Gastrocnemius medialis (tissue), 4 donors: ENCODE results near the gene EIF2AK3. TPM values are rescaled to one million over a fixed set of nuclear protein-coding genes. Genes with fewer than 3 reads are reported as not detected.

Experiments
- ATAC-seq, 2 donors: fragments of 150-250 bp; one replicate each; pipeline ENCODE4 v1.9.1; 2016
- DNase-seq, 2 donors: peaks; one replicate each; pipeline ENCODE4 v3.0.0-alpha.2; 2019
- H3K27ac ChIP-seq, 4 donors: fragments of 200-600 bp; sonication (generic); 1 replicate in 1 of 4; 2 replicates in 3 of 4; pipeline ENCODE4 v1.5.1; 2016 to 2018; ENCODE audit warnings: mild to moderate bottlenecking in 2 of 4, moderate library complexity in 1 of 4
- H3K27me3 ChIP-seq, 3 donors: fragments of 200-600 bp; sonication (generic) in 2 of 3; 1 replicate in 1 of 3; 2 replicates in 2 of 3; pipeline versions ENCODE4 v1.5.1 to v1.6.0; 2016 to 2019; ENCODE audit warnings: mild to moderate bottlenecking in 1 of 3, moderate library complexity in 1 of 3
- H3K36me3 ChIP-seq, 2 donors: fragments of 200-600 bp; sonication (generic) in 1 of 2; one replicate each; pipeline ENCODE4 v1.5.1; 2017 to 2018
- H3K4me1 ChIP-seq, 2 donors: fragments of 200-600 bp; sonication (generic) in 1 of 2; one replicate each; pipeline ENCODE4 v1.5.1; 2016 to 2017; ENCODE audit warnings: mild to moderate bottlenecking in 2 of 2
- H3K4me3 ChIP-seq, 4 donors: fragments of 200-600 bp; sonication (generic) in 3 of 4; 1 replicate in 1 of 4; 2 replicates in 3 of 4; pipeline ENCODE4 v1.5.1; 2016 to 2019; ENCODE audit warnings: mild to moderate bottlenecking in 2 of 4
- H3K9me3 ChIP-seq, 3 donors: fragments of 200-600 bp; sonication (generic) in 2 of 3; 1 replicate in 1 of 3; 2 replicates in 2 of 3; pipeline ENCODE4 v1.5.1; 2016 to 2019
- POLR2A ChIP-seq, 2 donors: fragments of 450-650 bp; IDR thresholded peaks; one replicate each; pipeline ENCODE4 v1.6.1; 2017; ENCODE audit warnings: antibody characterized with exemption in 2 of 2, mild to moderate bottlenecking in 2 of 2, moderate library complexity in 2 of 2
- in situ Hi-C, 4 donors: fragments of 200-750 bp; cut with MboI; loops; one replicate each; pipeline versions ENCODE4 v1.15.0 to v1.8.0; 2017; ENCODE audit warnings: low sequenced_read_pairs in 4 of 4
- intact Hi-C: fragments of 100-400 bp; cut with DNase I; formaldehyde crosslinking; loops from one replicate; pipeline ENCODE4 v1.15.1; 2023; ENCODE audit warnings: low total_unique reads
- total RNA-seq, 4 donors: library from RNA; depleted of rRNA; stranded (reverse); fragments of >200 nt; gene quantifications; one replicate each; pipeline versions ENCODE4 v1.1.0 to v1.2.3, GENCODE V29; 2016
- TF ChIP-seq, protein P1 (sequence below), 5 experiments: fragments of 450-650 bp in 3 of 5; fragments of 200-600 bp in 2 of 5; sonication (generic) in 2 of 5; IDR thresholded peaks in 4 of 5; conservative IDR thresholded peaks in 1 of 5; 1 replicate in 4 of 5; 2 replicates in 1 of 5; pipeline ENCODE4 v1.5.1; 2016 to 2019; ENCODE audit warnings: antibody characterized with exemption in 5 of 5, mild to moderate bottlenecking in 3 of 5, moderate library complexity in 3 of 5

Gene EIF2AK3
- total RNA-seq, 4 donors from 2014 or later, result 5.9 to 20.1 (median 9.8) TPM

DNA sequence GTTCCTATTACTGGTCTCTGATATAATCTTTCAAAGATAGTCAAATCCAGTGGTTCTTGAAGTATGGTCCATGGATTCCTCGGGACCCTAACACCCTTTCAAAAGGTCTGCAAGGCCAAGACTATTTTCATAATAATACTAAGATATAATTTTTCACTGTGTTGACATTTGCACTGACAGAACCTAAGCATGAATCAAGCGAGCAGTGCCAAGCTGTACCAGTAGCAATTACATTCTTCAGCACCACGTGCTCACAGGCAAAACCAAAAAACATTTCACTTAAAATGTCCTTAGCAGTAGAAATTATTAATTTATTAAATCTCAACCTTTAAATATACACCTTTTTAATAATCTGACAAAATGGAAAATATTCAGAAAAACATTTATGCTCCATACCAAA, 59.1 kb downstream of the EIF2AK3 start:
- H3K9me3 ChIP-seq, result no peaks in the 10 kb centered on the region
- H3K4me3 ChIP-seq, result no peak overlapping the region
- ATAC-seq, result no peak
- H3K27me3 ChIP-seq, result no peaks in the 10 kb centered on the region
- in situ Hi-C loops (no loop called here), intact Hi-C loops (no loop called here)
- TF ChIP-seq POLR2A (IDR thresholded peaks at IDR 0.05), result no peak
- TF ChIP-seq, protein P1, sequence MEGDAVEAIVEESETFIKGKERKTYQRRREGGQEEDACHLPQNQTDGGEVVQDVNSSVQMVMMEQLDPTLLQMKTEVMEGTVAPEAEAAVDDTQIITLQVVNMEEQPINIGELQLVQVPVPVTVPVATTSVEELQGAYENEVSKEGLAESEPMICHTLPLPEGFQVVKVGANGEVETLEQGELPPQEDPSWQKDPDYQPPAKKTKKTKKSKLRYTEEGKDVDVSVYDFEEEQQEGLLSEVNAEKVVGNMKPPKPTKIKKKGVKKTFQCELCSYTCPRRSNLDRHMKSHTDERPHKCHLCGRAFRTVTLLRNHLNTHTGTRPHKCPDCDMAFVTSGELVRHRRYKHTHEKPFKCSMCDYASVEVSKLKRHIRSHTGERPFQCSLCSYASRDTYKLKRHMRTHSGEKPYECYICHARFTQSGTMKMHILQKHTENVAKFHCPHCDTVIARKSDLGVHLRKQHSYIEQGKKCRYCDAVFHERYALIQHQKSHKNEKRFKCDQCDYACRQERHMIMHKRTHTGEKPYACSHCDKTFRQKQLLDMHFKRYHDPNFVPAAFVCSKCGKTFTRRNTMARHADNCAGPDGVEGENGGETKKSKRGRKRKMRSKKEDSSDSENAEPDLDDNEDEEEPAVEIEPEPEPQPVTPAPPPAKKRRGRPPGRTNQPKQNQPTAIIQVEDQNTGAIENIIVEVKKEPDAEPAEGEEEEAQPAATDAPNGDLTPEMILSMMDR (IDR thresholded peaks at IDR 0.05 in 4 of 5, conservative IDR thresholded peaks at IDR 0.05 in 1 of 5), result no peak
- H3K4me1 ChIP-seq, result no peaks in the 10 kb centered on the region
- peaks cover 3 to 43% of the 10 kb centered on the region in 2 donors for H3K36me3 ChIP-seq
- DNase-seq, result no peak
- no peak overlapping the region for H3K27ac ChIP-seq

DNA sequence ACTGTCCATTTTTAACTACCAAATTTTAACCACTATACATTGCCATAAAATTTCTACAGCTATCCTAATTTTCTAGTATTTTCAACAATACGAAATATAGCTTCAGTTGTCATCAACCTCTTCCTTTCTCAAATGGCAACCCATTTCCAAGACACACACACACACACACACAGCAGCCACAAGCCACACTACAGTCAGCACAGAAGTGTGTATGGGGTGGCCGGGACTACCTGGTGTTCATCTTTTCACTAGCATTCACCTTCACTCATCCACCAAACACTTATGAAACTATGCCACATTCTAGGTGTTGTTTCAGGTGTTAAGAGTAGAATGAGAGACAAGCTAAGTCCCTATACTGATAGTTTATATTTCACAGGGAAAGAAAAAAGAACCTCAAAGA, 62.9 kb downstream of the EIF2AK3 start:
- no peaks in the 10 kb centered on the region for H3K27me3 ChIP-seq
- H3K4me1 ChIP-seq, result no peaks in the 10 kb centered on the region
- TF ChIP-seq, protein P1 (IDR thresholded peaks at IDR 0.05 in 4 of 5, conservative IDR thresholded peaks at IDR 0.05 in 1 of 5), result no peak
- TF ChIP-seq POLR2A (IDR thresholded peaks at IDR 0.05), result no peak
- peaks cover 0 to 34% of the 10 kb centered on the region in 2 donors for H3K36me3 ChIP-seq
- no peak overlapping the region for H3K4me3 ChIP-seq
- in situ Hi-C loops, result no loop called here
- no peaks in the 10 kb centered on the region for H3K9me3 ChIP-seq
- no peak overlapping the region for H3K27ac ChIP-seq
- intact Hi-C loops, result no loop called here
- DNase-seq (no peak), ATAC-seq (no peak)

DNA sequence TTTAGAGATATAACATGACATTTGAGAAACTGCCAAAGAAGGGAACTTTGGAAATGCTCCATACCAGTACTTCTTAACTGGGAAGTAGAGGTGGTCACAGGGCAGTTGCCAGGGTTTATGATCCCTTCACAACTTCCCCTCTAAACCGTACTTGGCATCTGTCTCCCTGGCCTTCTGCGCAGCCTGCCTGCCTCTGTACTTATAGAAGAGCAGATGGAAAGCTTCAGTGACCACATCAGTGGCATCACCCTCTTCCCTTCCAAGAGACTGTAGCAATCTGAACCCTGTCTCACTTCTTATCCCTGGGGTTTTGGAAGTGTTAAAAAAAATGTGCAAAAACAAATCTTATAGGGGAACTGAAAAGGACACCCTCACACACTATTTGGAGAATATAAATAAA, 64.1 kb downstream of the EIF2AK3 start:
- Histone ChIP-seq H3K9me3 (no peaks in the 10 kb centered on the region), H3K27me3 (no peaks in the 10 kb centered on the region), H3K4me3 (no peak overlapping the region), H3K36me3 (peaks cover 0 to 31% of the 10 kb centered on the region in 2 donors), H3K4me1 (no peaks in the 10 kb centered on the region), H3K27ac (no peak overlapping the region)
- TF ChIP-seq POLR2A (IDR thresholded peaks at IDR 0.05), result no peak
- TF ChIP-seq, protein P1 (IDR thresholded peaks at IDR 0.05 in 4 of 5, conservative IDR thresholded peaks at IDR 0.05 in 1 of 5), result no peak
- DNase-seq, result no peak
- intact Hi-C loops (no loop called here), in situ Hi-C loops (no loop called here)
- ATAC-seq, result no peak

DNA sequence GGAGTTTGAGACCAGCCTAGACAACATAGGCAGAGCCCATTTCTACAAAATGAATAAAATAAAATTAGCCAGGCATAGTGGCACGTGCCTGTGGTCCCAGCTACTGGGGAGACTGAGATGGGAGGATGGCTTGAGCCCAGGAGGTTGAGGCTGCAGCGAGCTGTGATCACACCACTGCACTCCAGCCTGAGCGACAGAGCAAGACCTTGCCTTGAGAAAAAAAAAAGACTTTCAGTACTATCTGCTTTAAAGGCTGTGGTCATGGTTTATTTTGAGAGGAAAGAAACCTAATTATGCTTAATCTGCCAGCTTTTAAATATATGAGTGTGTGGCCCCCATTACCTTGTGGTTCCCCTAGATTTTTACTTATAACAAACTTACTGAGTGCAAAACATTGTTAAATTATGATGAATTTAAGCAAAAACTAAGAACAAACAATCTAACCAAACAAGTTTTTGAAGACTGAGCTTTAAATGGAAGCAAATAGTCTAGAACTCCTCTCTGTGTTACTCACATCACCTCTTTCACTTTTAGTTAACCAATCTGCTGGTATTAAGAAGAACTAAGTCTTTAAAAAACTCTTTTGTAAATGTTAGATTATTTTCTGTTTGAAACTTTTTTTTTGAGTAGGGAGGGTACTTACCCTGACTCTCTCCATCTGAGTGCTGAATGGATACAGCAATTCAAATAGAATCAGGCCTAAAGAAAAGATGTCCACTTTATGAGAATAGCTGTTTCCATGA, 65.4 kb downstream of the EIF2AK3 start:
- no peaks in the 10 kb centered on the region for H3K27me3 ChIP-seq
- no peak overlapping the region for H3K4me3 ChIP-seq
- no peak for DNase-seq
- no peak for TF ChIP-seq POLR2A (IDR thresholded peaks at IDR 0.05)
- TF ChIP-seq, protein P1 (IDR thresholded peaks at IDR 0.05 in 4 of 5, conservative IDR thresholded peaks at IDR 0.05 in 1 of 5), result no peak
- no peak for ATAC-seq
- peaks cover 0 to 44% of the 10 kb centered on the region in 2 donors for H3K36me3 ChIP-seq
- no peaks in the 10 kb centered on the region for H3K9me3 ChIP-seq
- no peak overlapping the region for H3K27ac ChIP-seq
- H3K4me1 ChIP-seq, result no peaks in the 10 kb centered on the region
- intact Hi-C loops (no loop called here), in situ Hi-C loops (no loop called here)
